Measurements from ENCODE around the gene UNC13D. TPM values are rescaled to one million over a fixed set of nuclear protein-coding genes. Genes with fewer than 3 reads are reported as not detected.

The UNC13D gene
- total RNA-seq, 1 donor from 2014 or later, result 2.7 TPM

DNA sequence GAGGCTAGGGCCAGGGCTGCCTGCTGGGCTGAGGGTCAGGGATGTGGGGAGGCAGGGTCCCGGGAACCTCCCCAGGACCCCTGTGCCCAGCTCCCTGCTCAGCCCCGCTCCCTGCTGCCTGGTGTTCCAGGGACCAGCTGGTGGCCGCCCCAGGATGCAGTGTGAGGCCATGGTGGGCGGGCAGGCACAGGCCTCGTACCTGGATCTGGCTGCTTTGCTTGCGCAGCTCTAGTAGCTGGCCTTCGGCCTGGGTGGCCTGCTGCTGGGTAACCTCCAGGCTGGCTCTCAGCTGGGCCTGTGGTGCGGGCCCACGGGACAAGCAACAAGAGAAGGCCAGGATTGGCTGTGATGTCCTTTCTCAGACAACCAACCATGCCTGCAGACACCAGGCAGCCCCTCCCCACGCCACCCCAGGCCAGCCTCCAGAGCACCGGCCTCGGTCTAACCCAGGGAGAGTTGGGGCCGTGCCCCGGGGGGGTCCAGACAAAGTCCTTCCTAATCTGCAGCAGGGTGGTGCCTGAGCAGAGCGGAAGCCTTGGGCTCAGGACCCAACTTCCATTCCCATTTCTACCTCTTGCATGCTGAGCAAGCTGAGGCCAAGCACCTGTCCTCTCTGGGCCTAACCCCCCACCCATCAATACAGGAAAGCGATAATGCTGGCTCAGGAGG lies 48.5 kb upstream of the UNC13D start:
- H3K4me2 ChIP-seq (ENCODE audit: low read length), result no peak overlapping the region
- H3K4me3 ChIP-seq (ENCODE audit: insufficient read depth, low read depth, low read length), result no peak overlapping the region
- DNase-seq (ENCODE audit: low read depth), result no peak
- no peak overlapping the region for H3K4me3 Mint-ChIP-seq (ENCODE audit: unreplicated experiment)
- TF ChIP-seq, protein P1, sequence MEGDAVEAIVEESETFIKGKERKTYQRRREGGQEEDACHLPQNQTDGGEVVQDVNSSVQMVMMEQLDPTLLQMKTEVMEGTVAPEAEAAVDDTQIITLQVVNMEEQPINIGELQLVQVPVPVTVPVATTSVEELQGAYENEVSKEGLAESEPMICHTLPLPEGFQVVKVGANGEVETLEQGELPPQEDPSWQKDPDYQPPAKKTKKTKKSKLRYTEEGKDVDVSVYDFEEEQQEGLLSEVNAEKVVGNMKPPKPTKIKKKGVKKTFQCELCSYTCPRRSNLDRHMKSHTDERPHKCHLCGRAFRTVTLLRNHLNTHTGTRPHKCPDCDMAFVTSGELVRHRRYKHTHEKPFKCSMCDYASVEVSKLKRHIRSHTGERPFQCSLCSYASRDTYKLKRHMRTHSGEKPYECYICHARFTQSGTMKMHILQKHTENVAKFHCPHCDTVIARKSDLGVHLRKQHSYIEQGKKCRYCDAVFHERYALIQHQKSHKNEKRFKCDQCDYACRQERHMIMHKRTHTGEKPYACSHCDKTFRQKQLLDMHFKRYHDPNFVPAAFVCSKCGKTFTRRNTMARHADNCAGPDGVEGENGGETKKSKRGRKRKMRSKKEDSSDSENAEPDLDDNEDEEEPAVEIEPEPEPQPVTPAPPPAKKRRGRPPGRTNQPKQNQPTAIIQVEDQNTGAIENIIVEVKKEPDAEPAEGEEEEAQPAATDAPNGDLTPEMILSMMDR (IDR thresholded peaks at IDR 0.05; ENCODE audit: insufficient read depth, low read depth, low read length), result no peak
- no peak for TF ChIP-seq EZH2 (IDR thresholded peaks at IDR 0.05; ENCODE audit: insufficient read depth, low read length)
- no peak overlapping the region for H3K27ac ChIP-seq (ENCODE audit: low read depth, low read length)
- peaks cover 11% of the 10 kb centered on the region for H3K4me1 Mint-ChIP-seq (ENCODE audit: low read depth, unreplicated experiment)
- no peaks in the 10 kb centered on the region for H3K27me3 ChIP-seq (ENCODE audit: insufficient read depth, low read length)
- no peak for FAIRE-seq
- H3K9me3 Mint-ChIP-seq (ENCODE audit: unreplicated experiment), result no peaks in the 10 kb centered on the region
- peaks cover 26% of the 10 kb centered on the region for H4K20me1 ChIP-seq (ENCODE audit: insufficient read depth, low read length)
- no peak overlapping the region for H3K27ac Mint-ChIP-seq (ENCODE audit: unreplicated experiment)
- H3K27me3 Mint-ChIP-seq (ENCODE audit: low read depth, unreplicated experiment), result no peaks in the 10 kb centered on the region
- no peaks in the 10 kb centered on the region for H3K9me3 ChIP-seq (ENCODE audit: insufficient read depth, low read depth, low read length)
- no peak overlapping the region for H3K9ac ChIP-seq (ENCODE audit: low read length)
- peaks cover 12% of the 10 kb centered on the region for H3K4me1 ChIP-seq (ENCODE audit: insufficient read depth, low read length)
- no peak overlapping the region for H2AFZ ChIP-seq (ENCODE audit: low read depth, low read length)
- H3K79me2 ChIP-seq (ENCODE audit: insufficient read depth, low read length), result peaks cover 19% of the 10 kb centered on the region
- peaks cover 4% of the 10 kb centered on the region for H3K36me3 ChIP-seq (ENCODE audit: insufficient read depth, low read length)
- peaks cover 11% of the 10 kb centered on the region for H3K36me3 Mint-ChIP-seq (ENCODE audit: low read depth, unreplicated experiment)

DNA sequence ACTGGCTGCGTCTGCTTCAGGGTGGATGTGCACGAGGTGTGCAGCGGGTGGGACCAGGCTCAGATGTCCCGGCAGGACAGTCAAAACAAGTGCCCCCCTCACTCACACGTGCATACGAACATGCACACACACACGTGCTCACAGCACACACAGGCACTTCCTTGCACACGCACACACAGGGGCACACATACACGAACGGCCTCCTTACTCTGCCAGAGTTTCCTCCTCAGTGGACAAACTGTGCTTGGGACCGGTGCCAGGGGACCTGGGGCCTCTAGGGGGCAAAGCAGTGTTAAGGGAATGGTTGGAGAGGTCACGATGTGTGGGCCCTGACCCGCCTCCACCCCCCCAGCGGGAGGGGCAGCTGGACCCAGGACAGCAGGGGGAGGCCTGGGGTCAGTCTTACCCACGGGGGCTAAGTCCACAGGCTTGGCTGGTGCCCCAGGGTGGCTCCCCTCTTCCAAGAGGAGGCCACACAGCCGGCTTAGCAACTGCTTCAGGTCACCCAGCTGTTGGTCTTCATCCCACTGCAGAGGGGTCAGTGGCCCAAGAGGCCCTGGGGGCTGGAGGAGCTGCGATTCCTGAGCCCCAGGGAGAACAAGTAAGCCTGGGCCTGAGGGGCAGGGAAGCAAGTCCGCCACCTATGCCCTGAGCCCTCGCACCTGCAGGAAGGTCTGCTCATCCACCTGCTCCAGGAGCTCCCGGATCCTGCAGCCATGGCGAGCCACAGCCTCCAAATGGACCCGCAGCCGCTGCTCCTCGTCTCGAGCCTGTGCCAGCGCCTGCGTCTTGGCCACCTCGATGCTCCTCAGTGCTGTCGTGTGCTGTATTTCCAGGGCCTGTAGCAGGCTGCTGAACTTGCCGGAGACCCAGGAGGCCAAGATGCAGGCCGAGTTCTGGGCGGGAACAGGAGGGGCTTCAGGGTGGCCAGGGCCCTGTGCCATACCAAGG lies 47.7 kb upstream of the UNC13D start:
- peaks cover 9% of the 10 kb centered on the region for H3K4me1 ChIP-seq (ENCODE audit: insufficient read depth, low read length)
- Mint-ChIP-seq H3K4me3 (ENCODE audit: unreplicated experiment) (no peak overlapping the region), H3K27me3 (ENCODE audit: low read depth, unreplicated experiment) (no peaks in the 10 kb centered on the region), H3K9me3 (ENCODE audit: unreplicated experiment) (no peaks in the 10 kb centered on the region), H3K4me1 (ENCODE audit: low read depth, unreplicated experiment) (peaks cover 11% of the 10 kb centered on the region), H3K36me3 (ENCODE audit: low read depth, unreplicated experiment) (peaks cover 11% of the 10 kb centered on the region), H3K27ac (ENCODE audit: unreplicated experiment) (no peak overlapping the region)
- H3K27me3 ChIP-seq (ENCODE audit: insufficient read depth, low read length), result no peaks in the 10 kb centered on the region
- no peak for FAIRE-seq
- H4K20me1 ChIP-seq (ENCODE audit: insufficient read depth, low read length), result peaks cover 23% of the 10 kb centered on the region
- H3K79me2 ChIP-seq (ENCODE audit: insufficient read depth, low read length), result peaks cover 19% of the 10 kb centered on the region
- DNase-seq (ENCODE audit: low read depth), result no peak
- H2AFZ ChIP-seq (ENCODE audit: low read depth, low read length), result no peak overlapping the region
- H3K36me3 ChIP-seq (ENCODE audit: insufficient read depth, low read length), result peaks cover 4% of the 10 kb centered on the region
- no peak overlapping the region for H3K27ac ChIP-seq (ENCODE audit: low read depth, low read length)
- H3K4me2 ChIP-seq (ENCODE audit: low read length), result no peak overlapping the region
- H3K9me3 ChIP-seq (ENCODE audit: insufficient read depth, low read depth, low read length), result no peaks in the 10 kb centered on the region
- TF ChIP-seq EZH2 (IDR thresholded peaks at IDR 0.05; ENCODE audit: insufficient read depth, low read length), result no peak
- TF ChIP-seq, protein P1 (IDR thresholded peaks at IDR 0.05; ENCODE audit: insufficient read depth, low read depth, low read length), result no peak
- H3K9ac ChIP-seq (ENCODE audit: low read length), result no peak overlapping the region
- no peak overlapping the region for H3K4me3 ChIP-seq (ENCODE audit: insufficient read depth, low read depth, low read length)
